K562 (cell line): ENCODE data around the gene CASTOR1.

Experiments
- BHLHE40 ChIP-seq: IDR thresholded peaks from 2 replicates; pipeline ENCODE4 v1.6.1; 2011; ENCODE audit warnings: low read length, improper control_type of control experiment
- EZH2 ChIP-seq: IDR thresholded peaks from 2 replicates; pipeline ENCODE4 v1.6.1; 2012; ENCODE audit warnings: low read depth, mild to moderate bottlenecking, inconsistent platforms, low read length, borderline replicate concordance
- JUN ChIP-seq, 2 experiments: sonication (generic) in 1 of 2; formaldehyde crosslinking in 1 of 2; IDR thresholded peaks; 2 replicates each; pipeline versions ENCODE4 v1.6.1 to v1.8.0; 2012 to 2022; ENCODE audit warnings: borderline replicate concordance in 2 of 2, mild to moderate bottlenecking in 2 of 2, improper control_type of control experiment in 1 of 2, low read depth in 1 of 2, low read length in 1 of 2, missing genetic modification reagents in 1 of 2
- JUND ChIP-seq, 2 experiments: IDR thresholded peaks; 2 replicates in 1 of 2; 3 replicates in 1 of 2; pipeline ENCODE4 v1.6.1; 2011; ENCODE audit warnings: borderline replicate concordance in 2 of 2, low read depth in 2 of 2, low read length in 2 of 2, improper control_type of control experiment in 1 of 2, missing biosample characterization in 1 of 2, missing genetic modification characterization in 1 of 2, missing genetic modification reagents in 1 of 2
- MCM5 ChIP-seq: fragments of 450-650 bp; IDR thresholded peaks from 2 replicates; pipeline ENCODE4 v1.6.1; 2016; ENCODE audit warnings: low read depth
- POLR2A ChIP-seq: fragments of 450-650 bp; conservative IDR thresholded peaks from 2 replicates; pipeline ENCODE4 v1.6.1; 2016
- RAD21 ChIP-seq, 2 experiments: fragments of 250-450 bp in 1 of 2; fragments of 450-650 bp in 1 of 2; sonication (Bioruptor Pico) in 1 of 2; formaldehyde crosslinking in 1 of 2; IDR thresholded peaks in 1 of 2; conservative IDR thresholded peaks in 1 of 2; 2 replicates each; pipeline versions ENCODE4 v1.4.0 to v1.8.0; 2020 to 2022; ENCODE audit warnings: mild to moderate bottlenecking in 2 of 2, moderate library complexity in 1 of 2
- TF ChIP-seq, protein P1 (sequence below): sonication (generic); formaldehyde crosslinking; IDR thresholded peaks from 2 replicates; pipeline ENCODE4 v1.8.0; 2022; ENCODE audit warnings: missing genetic modification reagents, mild to moderate bottlenecking, borderline replicate concordance
- TF ChIP-seq, protein P2 (sequence below), 3 experiments: IDR thresholded peaks in 2 of 3; conservative IDR thresholded peaks in 1 of 3; 2 replicates each; pipeline ENCODE4 v1.5.1; 2011 to 2012; ENCODE audit warnings: low read length in 3 of 3, mild to moderate bottlenecking in 3 of 3, control low read depth in 2 of 3, improper control_type of control experiment in 1 of 3, inconsistent platforms in 1 of 3, low read depth in 1 of 3, mixed read lengths in 1 of 3, moderate library complexity in 1 of 3; ENCODE audit not compliant: insufficient read depth in 2 of 3
- TF ChIP-seq, protein P3 (sequence below): sonication (generic); formaldehyde crosslinking; IDR thresholded peaks from 2 replicates; pipeline ENCODE4 v1.4.0; 2020; ENCODE audit warnings: mild to moderate bottlenecking, missing genetic modification reagents
- TF ChIP-seq, protein P4 (sequence below), 2 experiments: IDR thresholded peaks; 2 replicates each; pipeline ENCODE4 v1.6.1; 2011; ENCODE audit warnings: borderline replicate concordance in 1 of 2, control low read depth in 1 of 2, low read depth in 1 of 2, low read length in 1 of 2, mild to moderate bottlenecking in 1 of 2, mixed read lengths in 1 of 2, moderate library complexity in 1 of 2; ENCODE audit not compliant: insufficient read depth in 1 of 2, insufficient read length in 1 of 2, poor library complexity in 1 of 2, severe bottlenecking in 1 of 2; ENCODE audit errors: extremely low read depth in 1 of 2

DNA sequence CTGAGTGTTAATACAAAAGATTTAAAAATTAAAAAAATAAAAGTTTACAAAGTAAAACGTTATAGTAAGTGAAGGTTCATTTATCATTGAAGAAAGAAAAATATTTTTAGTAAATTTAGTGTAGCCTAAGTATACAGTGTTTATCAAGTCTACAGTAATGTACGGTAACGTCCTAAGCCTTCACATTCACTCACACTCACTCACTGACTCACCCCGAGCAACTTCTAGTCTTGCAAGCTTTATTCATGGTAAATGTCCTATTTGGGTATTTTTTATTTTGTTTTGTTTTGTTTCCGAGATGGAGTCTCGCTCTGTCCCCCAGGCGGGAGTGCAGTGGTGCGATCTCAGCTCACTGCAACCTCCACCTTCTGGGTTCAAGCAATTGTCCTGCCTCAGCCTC is 8.8 kb downstream of the CASTOR1 start:
- TF ChIP-seq JUND (IDR thresholded peaks at IDR 0.05; ENCODE audit: borderline replicate concordance, low read depth, low read length) (no peak), JUND (tag; IDR thresholded peaks at IDR 0.05; ENCODE audit: borderline replicate concordance, low read depth, low read length) (no peak), JUN (IDR thresholded peaks at IDR 0.05; ENCODE audit: borderline replicate concordance, low read depth, low read length) (no peak), JUN (CRISPR knock-in tag; IDR thresholded peaks at IDR 0.05; ENCODE audit: borderline replicate concordance) (no peak), MCM5 (no peak), BHLHE40 (no peak), RAD21 (CRISPR knock-in tag; conservative IDR thresholded peaks at IDR 0.05 in 1 of 2, IDR thresholded peaks at IDR 0.05 in 1 of 2) (no peak), EZH2 (no peak), POLR2A (no peak)
- TF ChIP-seq, protein P1, sequence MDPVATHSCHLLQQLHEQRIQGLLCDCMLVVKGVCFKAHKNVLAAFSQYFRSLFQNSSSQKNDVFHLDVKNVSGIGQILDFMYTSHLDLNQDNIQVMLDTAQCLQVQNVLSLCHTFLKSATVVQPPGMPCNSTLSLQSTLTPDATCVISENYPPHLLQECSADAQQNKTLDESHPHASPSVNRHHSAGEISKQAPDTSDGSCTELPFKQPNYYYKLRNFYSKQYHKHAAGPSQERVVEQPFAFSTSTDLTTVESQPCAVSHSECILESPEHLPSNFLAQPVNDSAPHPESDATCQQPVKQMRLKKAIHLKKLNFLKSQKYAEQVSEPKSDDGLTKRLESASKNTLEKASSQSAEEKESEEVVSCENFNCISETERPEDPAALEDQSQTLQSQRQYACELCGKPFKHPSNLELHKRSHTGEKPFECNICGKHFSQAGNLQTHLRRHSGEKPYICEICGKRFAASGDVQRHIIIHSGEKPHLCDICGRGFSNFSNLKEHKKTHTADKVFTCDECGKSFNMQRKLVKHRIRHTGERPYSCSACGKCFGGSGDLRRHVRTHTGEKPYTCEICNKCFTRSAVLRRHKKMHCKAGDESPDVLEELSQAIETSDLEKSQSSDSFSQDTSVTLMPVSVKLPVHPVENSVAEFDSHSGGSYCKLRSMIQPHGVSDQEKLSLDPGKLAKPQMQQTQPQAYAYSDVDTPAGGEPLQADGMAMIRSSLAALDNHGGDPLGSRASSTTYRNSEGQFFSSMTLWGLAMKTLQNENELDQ (CRISPR knock-in tag): no peak
- TF ChIP-seq, protein P2, sequence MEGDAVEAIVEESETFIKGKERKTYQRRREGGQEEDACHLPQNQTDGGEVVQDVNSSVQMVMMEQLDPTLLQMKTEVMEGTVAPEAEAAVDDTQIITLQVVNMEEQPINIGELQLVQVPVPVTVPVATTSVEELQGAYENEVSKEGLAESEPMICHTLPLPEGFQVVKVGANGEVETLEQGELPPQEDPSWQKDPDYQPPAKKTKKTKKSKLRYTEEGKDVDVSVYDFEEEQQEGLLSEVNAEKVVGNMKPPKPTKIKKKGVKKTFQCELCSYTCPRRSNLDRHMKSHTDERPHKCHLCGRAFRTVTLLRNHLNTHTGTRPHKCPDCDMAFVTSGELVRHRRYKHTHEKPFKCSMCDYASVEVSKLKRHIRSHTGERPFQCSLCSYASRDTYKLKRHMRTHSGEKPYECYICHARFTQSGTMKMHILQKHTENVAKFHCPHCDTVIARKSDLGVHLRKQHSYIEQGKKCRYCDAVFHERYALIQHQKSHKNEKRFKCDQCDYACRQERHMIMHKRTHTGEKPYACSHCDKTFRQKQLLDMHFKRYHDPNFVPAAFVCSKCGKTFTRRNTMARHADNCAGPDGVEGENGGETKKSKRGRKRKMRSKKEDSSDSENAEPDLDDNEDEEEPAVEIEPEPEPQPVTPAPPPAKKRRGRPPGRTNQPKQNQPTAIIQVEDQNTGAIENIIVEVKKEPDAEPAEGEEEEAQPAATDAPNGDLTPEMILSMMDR (IDR thresholded peaks at IDR 0.05 in 2 of 3, conservative IDR thresholded peaks at IDR 0.05 in 1 of 3; ENCODE audit: insufficient read depth in 2 of 3, low read depth in 1 of 3, low read length in 3 of 3): no peak
- TF ChIP-seq, protein P3, sequence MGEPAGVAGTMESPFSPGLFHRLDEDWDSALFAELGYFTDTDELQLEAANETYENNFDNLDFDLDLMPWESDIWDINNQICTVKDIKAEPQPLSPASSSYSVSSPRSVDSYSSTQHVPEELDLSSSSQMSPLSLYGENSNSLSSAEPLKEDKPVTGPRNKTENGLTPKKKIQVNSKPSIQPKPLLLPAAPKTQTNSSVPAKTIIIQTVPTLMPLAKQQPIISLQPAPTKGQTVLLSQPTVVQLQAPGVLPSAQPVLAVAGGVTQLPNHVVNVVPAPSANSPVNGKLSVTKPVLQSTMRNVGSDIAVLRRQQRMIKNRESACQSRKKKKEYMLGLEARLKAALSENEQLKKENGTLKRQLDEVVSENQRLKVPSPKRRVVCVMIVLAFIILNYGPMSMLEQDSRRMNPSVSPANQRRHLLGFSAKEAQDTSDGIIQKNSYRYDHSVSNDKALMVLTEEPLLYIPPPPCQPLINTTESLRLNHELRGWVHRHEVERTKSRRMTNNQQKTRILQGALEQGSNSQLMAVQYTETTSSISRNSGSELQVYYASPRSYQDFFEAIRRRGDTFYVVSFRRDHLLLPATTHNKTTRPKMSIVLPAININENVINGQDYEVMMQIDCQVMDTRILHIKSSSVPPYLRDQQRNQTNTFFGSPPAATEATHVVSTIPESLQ (CRISPR knock-in tag): no peak
- TF ChIP-seq, protein P4, sequence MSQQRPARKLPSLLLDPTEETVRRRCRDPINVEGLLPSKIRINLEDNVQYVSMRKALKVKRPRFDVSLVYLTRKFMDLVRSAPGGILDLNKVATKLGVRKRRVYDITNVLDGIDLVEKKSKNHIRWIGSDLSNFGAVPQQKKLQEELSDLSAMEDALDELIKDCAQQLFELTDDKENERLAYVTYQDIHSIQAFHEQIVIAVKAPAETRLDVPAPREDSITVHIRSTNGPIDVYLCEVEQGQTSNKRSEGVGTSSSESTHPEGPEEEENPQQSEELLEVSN (IDR thresholded peaks at IDR 0.05; ENCODE audit: borderline replicate concordance in 1 of 2, extremely low read depth in 1 of 2, insufficient read depth in 1 of 2, insufficient read length in 1 of 2, low read depth in 1 of 2, low read length in 1 of 2, poor library complexity in 1 of 2, severe bottlenecking in 1 of 2): no peak
